Measurements from ENCODE around the gene PPM1J. TPM values are rescaled to one million over a fixed set of nuclear protein-coding genes. Genes with fewer than 3 reads are reported as not detected.

Gene PPM1J
- polyA plus RNA-seq, 1 donor: 1.1 TPM

Other genes starting within 250 kb of the PPM1J start
- gene WNT2B, start 206.4 kb downstream of the PPM1J start, polyA plus RNA-seq (ENCODE audit: insufficient read length): 4.5 TPM
- gene ST7L, start 96.2 kb downstream of the PPM1J start, polyA plus RNA-seq (ENCODE audit: insufficient read length): 33.1 TPM
- 151 TPM for gene CAPZA1, start 95.5 kb downstream of the PPM1J start, polyA plus RNA-seq (ENCODE audit: insufficient read length)
- 81.1 TPM for gene MOV10, start 40.7 kb downstream of the PPM1J start, polyA plus RNA-seq (ENCODE audit: insufficient read length)
- 192 TPM for gene RHOC, start 8.2 kb downstream of the PPM1J start, polyA plus RNA-seq (ENCODE audit: insufficient read length)
- gene SLC16A1, start 240.9 kb upstream of the PPM1J start, polyA plus RNA-seq (ENCODE audit: insufficient read length): 61.9 TPM

Measured in left kidney (tissue), 1 donor.